Osteoblast (primary cell): ENCODE results near the gene RAC2. TPM values are rescaled to one million over a fixed set of nuclear protein-coding genes. Genes with fewer than 3 reads are reported as not detected.
A peak's percentile ranks its signal among the peaks of the same experiment; 100 is the strongest.
"Not testable (repeated sequence)": the region's sequence is repeated elsewhere in the genome, so short reads cannot be mapped to it uniquely, and the experiment has no call there.

Experiments
- DNase-seq: peaks from one replicate; pipeline ENCODE4 v3.0.0; 2011; ENCODE audit warnings: low spot score, mixed read lengths; ENCODE audit not compliant: insufficient read length; ENCODE audit errors: missing footprints
- H2AFZ ChIP-seq: 2 replicates; pipeline ENCODE4 v1.6.0; 2011; ENCODE audit warnings: mild to moderate bottlenecking, low read length
- H3K27ac ChIP-seq: 2 replicates; pipeline ENCODE4 v1.5.1; 2011; ENCODE audit warnings: mild to moderate bottlenecking, low read depth, low read length, moderate library complexity
- H3K27me3 ChIP-seq: 2 replicates; pipeline ENCODE4 v1.6.0; 2012; ENCODE audit warnings: mild to moderate bottlenecking, control low read depth, inconsistent platforms, low read length, moderate library complexity; ENCODE audit not compliant: insufficient read depth
- H3K36me3 ChIP-seq: 2 replicates; pipeline ENCODE4 v1.5.1; 2011; ENCODE audit warnings: mild to moderate bottlenecking, low read length, control low read depth, moderate library complexity; ENCODE audit not compliant: insufficient read depth
- H3K4me1 ChIP-seq: 2 replicates; pipeline ENCODE4 v1.5.1; 2011; ENCODE audit warnings: mild to moderate bottlenecking, low read length, control low read depth, moderate library complexity; ENCODE audit not compliant: insufficient read depth
- H3K4me2 ChIP-seq: 2 replicates; pipeline ENCODE4 v1.6.0; 2011; ENCODE audit warnings: mild to moderate bottlenecking, low read length; ENCODE audit not compliant: insufficient read depth
- H3K4me3 ChIP-seq: fragments of 200-600 bp; sonication (generic); 3 replicates; pipeline ENCODE4 v1.5.1; 2012; ENCODE audit warnings: mild to moderate bottlenecking, low read length, inconsistent platforms; ENCODE audit not compliant: insufficient read depth
- H3K79me2 ChIP-seq: 2 replicates; pipeline ENCODE4 v1.6.0; 2012; ENCODE audit warnings: mild to moderate bottlenecking, low read length, control low read depth, inconsistent platforms; ENCODE audit not compliant: insufficient read depth
- H3K9me3 ChIP-seq: 2 replicates; pipeline ENCODE4 v1.5.1; 2011; ENCODE audit warnings: low read depth, low read length, control low read depth
- H4K20me1 ChIP-seq: 2 replicates; pipeline ENCODE4 v1.6.0; 2012; ENCODE audit warnings: mild to moderate bottlenecking, low read length, control low read depth; ENCODE audit not compliant: insufficient read depth
- total RNA-seq: library from RNA; depleted of rRNA; stranded (reverse); fragments of >200 nt; gene quantifications from 2 replicates; pipeline ENCODE4 v1.2.3, GENCODE V29; 2012
- TF ChIP-seq, protein P1 (sequence below): IDR thresholded peaks from 2 replicates; pipeline ENCODE4 v1.5.1; 2011; ENCODE audit warnings: mild to moderate bottlenecking, low read depth, low read length, moderate library complexity; ENCODE audit errors: extremely low read depth

The RAC2 gene
- total RNA-seq, 1 donor = 14.5 TPM

GRCh38 chr22:37235897-37236607 lies 8.0 kb downstream of the RAC2 start:
- H3K4me2 ChIP-seq = no peak overlapping the region
- peaks cover 17% of the 10 kb centered on the region for H4K20me1 ChIP-seq
- DNase-seq = peak; percentile 53
- TF ChIP-seq, protein P1, sequence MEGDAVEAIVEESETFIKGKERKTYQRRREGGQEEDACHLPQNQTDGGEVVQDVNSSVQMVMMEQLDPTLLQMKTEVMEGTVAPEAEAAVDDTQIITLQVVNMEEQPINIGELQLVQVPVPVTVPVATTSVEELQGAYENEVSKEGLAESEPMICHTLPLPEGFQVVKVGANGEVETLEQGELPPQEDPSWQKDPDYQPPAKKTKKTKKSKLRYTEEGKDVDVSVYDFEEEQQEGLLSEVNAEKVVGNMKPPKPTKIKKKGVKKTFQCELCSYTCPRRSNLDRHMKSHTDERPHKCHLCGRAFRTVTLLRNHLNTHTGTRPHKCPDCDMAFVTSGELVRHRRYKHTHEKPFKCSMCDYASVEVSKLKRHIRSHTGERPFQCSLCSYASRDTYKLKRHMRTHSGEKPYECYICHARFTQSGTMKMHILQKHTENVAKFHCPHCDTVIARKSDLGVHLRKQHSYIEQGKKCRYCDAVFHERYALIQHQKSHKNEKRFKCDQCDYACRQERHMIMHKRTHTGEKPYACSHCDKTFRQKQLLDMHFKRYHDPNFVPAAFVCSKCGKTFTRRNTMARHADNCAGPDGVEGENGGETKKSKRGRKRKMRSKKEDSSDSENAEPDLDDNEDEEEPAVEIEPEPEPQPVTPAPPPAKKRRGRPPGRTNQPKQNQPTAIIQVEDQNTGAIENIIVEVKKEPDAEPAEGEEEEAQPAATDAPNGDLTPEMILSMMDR = no peak
- no peak overlapping the region for H3K27ac ChIP-seq
- no peaks in the 10 kb centered on the region for H3K27me3 ChIP-seq
- no peaks in the 10 kb centered on the region for H3K9me3 ChIP-seq
- no peak overlapping the region for H2AFZ ChIP-seq
- H3K4me3 ChIP-seq = no peak overlapping the region
- no peaks in the 10 kb centered on the region for H3K4me1 ChIP-seq
- H3K36me3 ChIP-seq = peaks cover 14% of the 10 kb centered on the region
- peaks cover 3% of the 10 kb centered on the region for H3K79me2 ChIP-seq

DNA sequence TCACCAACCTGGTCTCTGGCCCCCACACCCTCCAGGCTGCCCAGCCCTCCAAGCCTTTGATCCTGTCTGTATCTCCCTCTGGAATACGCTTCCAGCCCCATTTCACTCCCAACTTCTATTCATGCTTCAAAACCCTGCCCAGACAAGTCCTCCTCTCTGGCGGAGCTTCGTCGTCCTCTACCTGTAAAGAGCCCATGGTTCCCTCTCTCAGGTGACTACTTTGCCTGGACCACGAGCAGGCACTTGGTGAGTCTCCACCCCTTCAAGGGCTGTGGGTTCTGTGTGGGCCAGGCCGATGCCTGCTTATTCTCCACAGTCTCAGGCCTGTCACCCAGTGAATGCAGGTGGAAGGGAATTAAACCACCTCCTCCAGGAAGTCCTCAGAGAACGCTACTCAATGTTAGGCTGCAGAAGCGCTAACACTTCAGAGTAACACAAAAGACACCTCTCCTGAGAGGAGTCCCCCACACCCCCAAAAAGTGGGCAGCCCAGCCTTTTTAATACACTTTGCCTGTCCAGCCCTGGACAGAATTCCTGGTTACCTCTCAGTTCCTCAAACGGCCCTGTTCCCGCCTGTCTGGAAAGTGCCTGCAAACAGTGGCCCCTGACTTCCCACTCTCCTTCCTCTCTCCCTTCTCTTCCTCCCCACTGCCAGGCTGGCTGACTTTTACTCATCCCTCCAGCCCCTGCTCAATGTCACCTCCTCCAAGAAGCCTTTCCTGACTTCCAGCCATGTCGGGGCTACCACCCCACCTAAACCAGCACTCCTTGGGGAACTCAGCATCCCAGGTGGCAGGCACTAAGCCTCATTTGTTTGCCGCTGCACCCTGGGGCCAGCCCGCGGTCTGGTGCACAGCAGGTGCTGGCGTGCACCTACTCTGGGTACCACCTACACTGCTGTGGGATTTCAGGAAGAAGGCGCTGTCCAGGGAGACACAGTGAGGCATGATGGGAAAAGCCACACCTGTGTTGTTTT lies 9.0 kb downstream of the RAC2 start:
- Histone ChIP-seq H3K9me3 (no peaks in the 10 kb centered on the region), H3K4me2 (no peak overlapping the region), H4K20me1 (peaks cover 19% of the 10 kb centered on the region), H3K27ac (no peak overlapping the region), H3K4me1 (peaks cover 7% of the 10 kb centered on the region), H3K36me3 (peaks cover 9% of the 10 kb centered on the region), H3K4me3 (no peak overlapping the region), H3K79me2 (peaks cover 3% of the 10 kb centered on the region), H3K27me3 (no peaks in the 10 kb centered on the region), H2AFZ (no peak overlapping the region)
- peak; percentile 61 for DNase-seq
- TF ChIP-seq, protein P1 = no peak

GRCh38 chr22:37233751-37234631 lies 10.1 kb downstream of the RAC2 start:
- H3K9me3 ChIP-seq = no peaks in the 10 kb centered on the region
- peaks cover 8% of the 10 kb centered on the region for H3K36me3 ChIP-seq
- H3K27ac ChIP-seq = no peak overlapping the region
- H4K20me1 ChIP-seq = peaks cover 21% of the 10 kb centered on the region
- H3K4me1 ChIP-seq = peaks cover 17% of the 10 kb centered on the region
- no peak overlapping the region for H3K4me2 ChIP-seq
- H2AFZ ChIP-seq = no peak overlapping the region
- peaks cover 3% of the 10 kb centered on the region for H3K79me2 ChIP-seq
- TF ChIP-seq, protein P1 = no peak
- peak; percentile 68 for DNase-seq
- no peak overlapping the region for H3K4me3 ChIP-seq
- H3K27me3 ChIP-seq = no peaks in the 10 kb centered on the region

GRCh38 chr22:37233371-37233750 lies 10.7 kb downstream of the RAC2 start:
- not testable (repeated sequence) for H3K27me3 ChIP-seq, DNase-seq, H3K27ac ChIP-seq, H3K4me2 ChIP-seq, H3K79me2 ChIP-seq, H3K4me3 ChIP-seq, H2AFZ ChIP-seq, H3K9me3 ChIP-seq, H3K36me3 ChIP-seq
- Histone ChIP-seq H3K4me1 (peaks cover 23% of the 10 kb centered on the region), H4K20me1 (peaks cover 21% of the 10 kb centered on the region)
